H9 (cell line): ENCODE data around the gene CLDND1. TPM values are rescaled to one million over a fixed set of nuclear protein-coding genes. Genes with fewer than 3 reads are reported as not detected.

Experiments used
- DNase-seq: peaks from one replicate; pipeline ENCODE4 v3.0.0-alpha.2; 2017
- H2AFZ ChIP-seq: one replicate; pipeline ENCODE4 v1.6.1; 2013; ENCODE audit warnings: mild to moderate bottlenecking, low read length, control low read depth, moderate library complexity
- H2AK5ac ChIP-seq: 2 replicates; pipeline ENCODE4 v1.6.1; 2013; ENCODE audit warnings: low read length, control low read depth, mixed read lengths; ENCODE audit not compliant: insufficient read length
- H2BK120ac ChIP-seq: one replicate; pipeline ENCODE4 v1.6.1; 2013; ENCODE audit warnings: low read depth, mild to moderate bottlenecking, low read length, control low read depth, inconsistent platforms; ENCODE audit not compliant: poor library complexity, severe bottlenecking
- H2BK12ac ChIP-seq: 2 replicates; pipeline ENCODE4 v1.6.1; 2013; ENCODE audit warnings: low read length, control low read depth, mixed read lengths, low read depth; ENCODE audit not compliant: insufficient read length
- H2BK15ac ChIP-seq: 2 replicates; pipeline ENCODE4 v1.6.1; 2013; ENCODE audit warnings: low read depth, low read length, control low read depth
- H2BK20ac ChIP-seq: one replicate; pipeline ENCODE4 v1.6.1; 2013; ENCODE audit warnings: low read depth, mild to moderate bottlenecking, low read length, control low read depth, inconsistent platforms; ENCODE audit not compliant: poor library complexity, severe bottlenecking
- H2BK5ac ChIP-seq: 2 replicates; pipeline ENCODE4 v1.6.1; 2013; ENCODE audit warnings: low read length, control low read depth, mixed read lengths; ENCODE audit not compliant: insufficient read length
- H3K14ac ChIP-seq: 2 replicates; pipeline ENCODE4 v1.6.1; 2013; ENCODE audit warnings: low read length, control low read depth; ENCODE audit not compliant: insufficient read depth
- H3K18ac ChIP-seq: 2 replicates; pipeline ENCODE4 v1.6.1; 2013; ENCODE audit warnings: low read depth, mild to moderate bottlenecking, mixed read lengths, low read length, control low read depth; ENCODE audit not compliant: insufficient read length
- H3K23ac ChIP-seq: 2 replicates; pipeline ENCODE4 v1.6.1; 2013; ENCODE audit warnings: low read length, control low read depth, mixed read lengths, low read depth; ENCODE audit not compliant: insufficient read length
- H3K23me2 ChIP-seq: 2 replicates; pipeline ENCODE4 v1.6.1; 2013; ENCODE audit warnings: low read depth, mild to moderate bottlenecking, mixed read lengths, low read length, control low read depth; ENCODE audit not compliant: insufficient read length, poor library complexity, severe bottlenecking
- H3K27ac ChIP-seq: 2 replicates; pipeline ENCODE4 v1.5.1; 2013; ENCODE audit warnings: low read length, control low read depth, mixed read lengths, low read depth; ENCODE audit not compliant: insufficient read length
- H3K27me3 ChIP-seq: 2 replicates; pipeline ENCODE4 v1.6.1; 2013; ENCODE audit warnings: low read length, control low read depth, inconsistent platforms; ENCODE audit not compliant: insufficient read depth
- H3K4ac ChIP-seq: 2 replicates; pipeline ENCODE4 v1.6.1; 2013; ENCODE audit warnings: low read depth, mild to moderate bottlenecking, control low read depth, inconsistent platforms, low read length, moderate library complexity
- H3K4me1 ChIP-seq: 2 replicates; pipeline ENCODE4 v1.6.1; 2013; ENCODE audit warnings: low read length, control low read depth, inconsistent platforms; ENCODE audit not compliant: insufficient read depth
- H3K4me2 ChIP-seq: 2 replicates; pipeline ENCODE4 v1.6.1; 2013; ENCODE audit warnings: low read length, control low read depth, mixed read lengths; ENCODE audit not compliant: insufficient read length, insufficient read depth
- H3K56ac ChIP-seq: 2 replicates; pipeline ENCODE4 v1.6.1; 2013; ENCODE audit warnings: low read depth, mild to moderate bottlenecking, mixed read lengths, low read length, control low read depth; ENCODE audit not compliant: insufficient read length
- H3K79me1 ChIP-seq: 2 replicates; pipeline ENCODE4 v1.6.1; 2013; ENCODE audit warnings: low read depth, mild to moderate bottlenecking, moderate library complexity, low read length, control low read depth, inconsistent platforms; ENCODE audit not compliant: insufficient read depth, poor library complexity, severe bottlenecking
- H3K79me2 ChIP-seq: 2 replicates; pipeline ENCODE4 v1.6.1; 2013; ENCODE audit warnings: low read length, control low read depth, inconsistent platforms; ENCODE audit not compliant: insufficient read depth
- H3K9ac ChIP-seq: 2 replicates; pipeline ENCODE4 v1.6.1; 2013; ENCODE audit warnings: low read length, control low read depth, mixed read lengths; ENCODE audit not compliant: insufficient read length; ENCODE audit errors: extremely low read depth
- H3K9me3 ChIP-seq: one replicate; pipeline ENCODE4 v1.6.1; 2013; ENCODE audit warnings: low read depth, low read length, inconsistent platforms; ENCODE audit not compliant: control insufficient read depth
- H3T11ph ChIP-seq: one replicate; pipeline ENCODE4 v1.6.1; 2013; ENCODE audit warnings: mild to moderate bottlenecking, low read length, control low read depth, inconsistent platforms
- H4K20me1 ChIP-seq: one replicate; pipeline ENCODE4 v1.6.1; 2013; ENCODE audit not compliant: control insufficient read depth, insufficient read length, insufficient read depth
- H4K5ac ChIP-seq: 2 replicates; pipeline ENCODE4 v1.6.1; 2013; ENCODE audit warnings: low read depth, mild to moderate bottlenecking, mixed read lengths, low read length, control low read depth; ENCODE audit not compliant: insufficient read length
- H4K8ac ChIP-seq: replicated peaks from 2 replicates; pipeline ENCODE4 v1.6.1; 2013; ENCODE audit warnings: low read length, control low read depth, mixed read lengths, low read depth; ENCODE audit not compliant: insufficient read length
- H4K91ac ChIP-seq: 2 replicates; pipeline ENCODE4 v1.6.1; 2013; ENCODE audit warnings: low read depth, mild to moderate bottlenecking, moderate library complexity, mixed read lengths, low read length, control low read depth; ENCODE audit not compliant: insufficient read length
- H3K27ac Mint-ChIP-seq, 3 experiments: 2 replicates in 2 of 3; 3 replicates in 1 of 3; pipeline ENCODE4 v1.8.0; 2020 to 2021; ENCODE audit warnings: mixed read lengths in 3 of 3, mild to moderate bottlenecking in 1 of 3, moderate library complexity in 1 of 3
- H3K27me3 Mint-ChIP-seq: 2 replicates; pipeline ENCODE4 v1.8.0; 2021; ENCODE audit warnings: low read depth, mild to moderate bottlenecking, moderate library complexity, mixed read lengths
- H3K36me3 Mint-ChIP-seq, 3 experiments: 2 replicates in 2 of 3; 3 replicates in 1 of 3; pipeline ENCODE4 v1.8.0; 2020 to 2021; ENCODE audit warnings: low read depth in 3 of 3, mixed read lengths in 3 of 3; ENCODE audit not compliant: insufficient read depth in 1 of 3
- H3K4me1 Mint-ChIP-seq, 2 experiments: 2 replicates each; pipeline ENCODE4 v1.8.0; 2020; ENCODE audit warnings: mixed read lengths in 2 of 2
- H3K4me3 Mint-ChIP-seq, 2 experiments: 2 replicates in 1 of 2; 3 replicates in 1 of 2; pipeline ENCODE4 v1.8.0; 2020 to 2021; ENCODE audit warnings: mild to moderate bottlenecking in 2 of 2, mixed read lengths in 2 of 2, moderate library complexity in 1 of 2
- H3K9me3 Mint-ChIP-seq, 2 experiments: 2 replicates in 1 of 2; 3 replicates in 1 of 2; pipeline ENCODE4 v1.8.0; 2020; ENCODE audit warnings: mild to moderate bottlenecking in 2 of 2, mixed read lengths in 2 of 2, moderate library complexity in 1 of 2
- WGBS: extraction: QIAGEN DNeasy Blood & Tissue Kit; methylation state at CpG from one replicate; pipeline ENCODE4 v1.1.7; 2013; ENCODE audit warnings: missing lambda C conversion rate, low lambda C conversion rate, mixed read lengths; ENCODE audit not compliant: insufficient read length; ENCODE audit errors: extremely low coverage; 5-methylcytosine and 5-hydroxymethylcytosine counted together
- total RNA-seq: library from RNA; stranded (reverse); gene quantifications from 2 replicates; pipeline ENCODE4 v1.2.1, GENCODE V29; 2021
- TF ChIP-seq, protein P1 (sequence below): fragments of 200-600 bp; sonication (generic); conservative IDR thresholded peaks from 3 replicates; pipeline ENCODE4 v1.8.0; 2021; ENCODE audit warnings: antibody characterized with exemption, mild to moderate bottlenecking

CLDND1 gene
- total RNA-seq, 1 experiment from 2014 or later: 83.0 TPM

DNA sequence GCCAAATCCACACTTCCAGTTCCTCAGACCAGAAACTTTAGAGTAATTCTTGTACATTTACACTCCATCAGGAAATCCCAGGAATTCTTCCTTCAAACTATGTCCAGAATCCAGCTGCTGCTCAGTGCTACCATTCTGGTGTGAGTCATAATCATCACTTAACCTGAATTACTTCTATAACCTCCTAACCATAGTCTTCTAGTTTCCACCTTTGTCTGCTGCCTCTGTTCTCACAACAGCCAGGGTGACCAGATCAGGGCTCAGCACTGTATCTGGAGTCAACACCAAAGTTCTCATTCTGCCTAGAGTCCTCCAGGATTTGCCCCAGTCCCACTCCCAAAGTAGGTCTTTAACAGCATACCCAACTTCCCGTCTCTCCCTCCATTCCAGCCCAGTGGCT is 3.4 kb downstream of the CLDND1 start:
- Histone ChIP-seq H2BK15ac (no peak overlapping the region), H3K18ac (no peak overlapping the region), H3K23me2 (peaks cover 9% of the 10 kb centered on the region), H4K5ac (no peak overlapping the region), H3K27ac (no peak overlapping the region), H3K4me2 (no peak overlapping the region), H3K9me3 (no peaks in the 10 kb centered on the region), H4K20me1 (no peaks in the 10 kb centered on the region), H2BK5ac (no peak overlapping the region), H2BK12ac (no peak overlapping the region), H2BK120ac (no peak overlapping the region), H3K79me2 (peaks cover 11% of the 10 kb centered on the region; the same call in 1 of the 2 replicates), H3K4me1 (peaks cover 2% of the 10 kb centered on the region), H3T11ph (no peak overlapping the region), H3K79me1 (no peaks in the 10 kb centered on the region), H2BK20ac (no peak overlapping the region), H3K9ac (no peak overlapping the region), H4K8ac (no peak overlapping the region), H3K14ac (no peak overlapping the region), H4K91ac (no peak overlapping the region), H3K23ac (no peak overlapping the region), H2AFZ (no peak overlapping the region), H2AK5ac (no peak overlapping the region), H3K27me3 (no peaks in the 10 kb centered on the region), H3K4ac (no peak overlapping the region), H3K56ac (no peak overlapping the region)
- DNase-seq: no peak
- Mint-ChIP-seq H3K36me3 (peaks cover 17 to 52% (median 43%) of the 10 kb centered on the region in 3 experiments), H3K4me3 (no peak overlapping the region; a peak in 1 of 5 replicates), H3K4me1 (peaks cover 24 to 36% of the 10 kb centered on the region in 2 experiments), H3K27ac (peak overlapping the region in 1 of 3 experiments; percentile 60; a peak in 1 of 7 replicates), H3K9me3 (no peaks in the 10 kb centered on the region), H3K27me3 (no peaks in the 10 kb centered on the region)
- TF ChIP-seq, protein P1, sequence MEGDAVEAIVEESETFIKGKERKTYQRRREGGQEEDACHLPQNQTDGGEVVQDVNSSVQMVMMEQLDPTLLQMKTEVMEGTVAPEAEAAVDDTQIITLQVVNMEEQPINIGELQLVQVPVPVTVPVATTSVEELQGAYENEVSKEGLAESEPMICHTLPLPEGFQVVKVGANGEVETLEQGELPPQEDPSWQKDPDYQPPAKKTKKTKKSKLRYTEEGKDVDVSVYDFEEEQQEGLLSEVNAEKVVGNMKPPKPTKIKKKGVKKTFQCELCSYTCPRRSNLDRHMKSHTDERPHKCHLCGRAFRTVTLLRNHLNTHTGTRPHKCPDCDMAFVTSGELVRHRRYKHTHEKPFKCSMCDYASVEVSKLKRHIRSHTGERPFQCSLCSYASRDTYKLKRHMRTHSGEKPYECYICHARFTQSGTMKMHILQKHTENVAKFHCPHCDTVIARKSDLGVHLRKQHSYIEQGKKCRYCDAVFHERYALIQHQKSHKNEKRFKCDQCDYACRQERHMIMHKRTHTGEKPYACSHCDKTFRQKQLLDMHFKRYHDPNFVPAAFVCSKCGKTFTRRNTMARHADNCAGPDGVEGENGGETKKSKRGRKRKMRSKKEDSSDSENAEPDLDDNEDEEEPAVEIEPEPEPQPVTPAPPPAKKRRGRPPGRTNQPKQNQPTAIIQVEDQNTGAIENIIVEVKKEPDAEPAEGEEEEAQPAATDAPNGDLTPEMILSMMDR: no peak
- WGBS: no CpG with 5 or more reads among the region's 1 CpG
